Measurements from ENCODE around the gene CCSAP. TPM values are rescaled to one million over a fixed set of nuclear protein-coding genes. Genes with fewer than 3 reads are reported as not detected.
A peak's percentile ranks its signal among the peaks of the same experiment; 100 is the strongest.
"Not testable (repeated sequence)": the region's sequence is repeated elsewhere in the genome, so short reads cannot be mapped to it uniquely, and the experiment has no call there.

Gene CCSAP
- total and polyA plus RNA-seq, 5 experiments from 2014 or later = 1.2 to 9.2 (median 1.5) TPM

- POLR2A ChIA-PET, H3K4me1 Mint-ChIP-seq, H3K36me3 Mint-ChIP-seq, ATAC-seq, H3K4me3 Mint-ChIP-seq, DNase-seq, H3K9me3 Mint-ChIP-seq, H3K27ac Mint-ChIP-seq: not testable (repeated sequence)
- peaks cover 0 to 11% (median 6%) of the 10 kb centered on the region in 5 donors for H3K27me3 Mint-ChIP-seq
Observed at GRCh38 chr1:229378035-229378434, 35.2 kb upstream of the CCSAP start.

- H3K4me1 Mint-ChIP-seq = no peaks in the 10 kb centered on the region
- no peak overlapping the region for H3K27ac Mint-ChIP-seq
- H3K27me3 Mint-ChIP-seq = peaks cover 0 to 9% (median 6%) of the 10 kb centered on the region in 5 donors
- POLR2A ChIA-PET = no interaction called here
- no peak overlapping the region for H3K4me3 Mint-ChIP-seq
- ATAC-seq (no peak), DNase-seq (no peak)
- H3K36me3 Mint-ChIP-seq = no peaks in the 10 kb centered on the region
- no peaks in the 10 kb centered on the region for H3K9me3 Mint-ChIP-seq
Observed at GRCh38 chr1:229377429-229377828, 34.6 kb upstream of the CCSAP start.

- POLR2A ChIA-PET = no interaction called here
- Mint-ChIP-seq H3K9me3 (no peaks in the 10 kb centered on the region), H3K36me3 (no peaks in the 10 kb centered on the region), H3K4me3 (no peak overlapping the region), H3K4me1 (no peaks in the 10 kb centered on the region), H3K27me3 (peaks cover 5 to 13% (median 7%) of the 10 kb centered on the region in 5 donors), H3K27ac (no peak overlapping the region)
- no peak for DNase-seq
- no peak for ATAC-seq
Observed at GRCh38 chr1:229376521-229376920, 33.7 kb upstream of the CCSAP start.

- POLR2A ChIA-PET = no interaction called here
- Mint-ChIP-seq H3K4me3 (no peak overlapping the region), H3K27ac (no peak overlapping the region), H3K27me3 (peaks cover 6 to 21% (median 12%) of the 10 kb centered on the region in 5 donors), H3K4me1 (peaks cover 0 to 7% (median 0%) of the 10 kb centered on the region in 4 donors), H3K9me3 (no peaks in the 10 kb centered on the region), H3K36me3 (no peaks in the 10 kb centered on the region)
- ATAC-seq = no peak
- no peak for DNase-seq
Observed at GRCh38 chr1:229374485-229374884, 31.6 kb upstream of the CCSAP start.

- DNase-seq (no peak), ATAC-seq (no peak)
- Mint-ChIP-seq H3K9me3 (no peaks in the 10 kb centered on the region), H3K27me3 (peaks cover 6 to 21% (median 11%) of the 10 kb centered on the region in 5 donors), H3K4me1 (peaks cover 0 to 7% (median 0%) of the 10 kb centered on the region in 4 donors), H3K27ac (no peak overlapping the region), H3K4me3 (no peak overlapping the region), H3K36me3 (no peaks in the 10 kb centered on the region)
- POLR2A ChIA-PET = no interaction called here
Observed at GRCh38 chr1:229373395-229373794, 30.5 kb upstream of the CCSAP start.

GRCh38 chr1:229372251-229372650 is 29.4 kb upstream of the CCSAP start:
- Mint-ChIP-seq H3K36me3 (no peaks in the 10 kb centered on the region), H3K27me3 (peaks cover 6 to 21% (median 13%) of the 10 kb centered on the region in 5 donors), H3K4me3 (no peak overlapping the region), H3K27ac (no peak overlapping the region), H3K4me1 (peaks cover 0 to 7% (median 0%) of the 10 kb centered on the region in 4 donors), H3K9me3 (no peaks in the 10 kb centered on the region)
- ATAC-seq (no peak), DNase-seq (no peak)
- POLR2A ChIA-PET = no interaction called here

GRCh38 chr1:229371624-229372023 is 28.8 kb upstream of the CCSAP start:
- Mint-ChIP-seq H3K27ac (no peak overlapping the region), H3K4me1 (peaks cover 0 to 7% (median 0%) of the 10 kb centered on the region in 4 donors), H3K4me3 (no peak overlapping the region), H3K9me3 (no peaks in the 10 kb centered on the region), H3K36me3 (no peaks in the 10 kb centered on the region), H3K27me3 (peaks cover 6 to 21% (median 13%) of the 10 kb centered on the region in 5 donors)
- no peak for DNase-seq
- POLR2A ChIA-PET = no interaction called here
- ATAC-seq = no peak

GRCh38 chr1:229370601-229371021 is 27.8 kb upstream of the CCSAP start:
- Mint-ChIP-seq H3K4me1 (peaks cover 0 to 7% (median 0%) of the 10 kb centered on the region in 4 donors), H3K27me3 (peaks cover 8 to 31% (median 19%) of the 10 kb centered on the region in 5 donors), H3K9me3 (peaks cover 0 to 6% (median 0%) of the 10 kb centered on the region in 9 donors), H3K27ac (peak overlapping the region in 1 of 10 donors; percentile 38), H3K36me3 (no peaks in the 10 kb centered on the region), H3K4me3 (no peak overlapping the region)
- POLR2A ChIA-PET = no interaction called here
- DNase-seq (no peak), ATAC-seq (no peak)

GRCh38 chr1:229368347-229368746 is 25.5 kb upstream of the CCSAP start:
- no peak overlapping the region for H3K27ac Mint-ChIP-seq
- POLR2A ChIA-PET = no interaction called here
- H3K36me3 Mint-ChIP-seq = no peaks in the 10 kb centered on the region
- peaks cover 0 to 7% (median 1%) of the 10 kb centered on the region in 4 donors for H3K4me1 Mint-ChIP-seq
- peaks cover 18 to 53% (median 24%) of the 10 kb centered on the region in 5 donors for H3K27me3 Mint-ChIP-seq
- H3K4me3 Mint-ChIP-seq = no peak overlapping the region
- ATAC-seq (no peak), DNase-seq (no peak)
- H3K9me3 Mint-ChIP-seq = peaks cover 0 to 7% (median 0%) of the 10 kb centered on the region in 9 donors

- DNase-seq (no peak), ATAC-seq (no peak)
- Mint-ChIP-seq H3K27ac (no peak overlapping the region), H3K36me3 (no peaks in the 10 kb centered on the region), H3K4me1 (peaks cover 0 to 4% (median 1%) of the 10 kb centered on the region in 4 donors), H3K9me3 (peaks cover 0 to 7% (median 0%) of the 10 kb centered on the region in 9 donors), H3K4me3 (no peak overlapping the region), H3K27me3 (peaks cover 16 to 41% (median 28%) of the 10 kb centered on the region in 5 donors)
- POLR2A ChIA-PET = no interaction called here
Observed at GRCh38 chr1:229365569-229365968, 22.7 kb upstream of the CCSAP start.

GRCh38 chr1:229364207-229365065 is 21.6 kb upstream of the CCSAP start:
- H3K27ac Mint-ChIP-seq = no peak overlapping the region
- no peak overlapping the region for H3K4me3 Mint-ChIP-seq
- peaks cover 0 to 2% (median 0%) of the 10 kb centered on the region in 4 donors for H3K4me1 Mint-ChIP-seq
- POLR2A ChIA-PET = no interaction called here
- peaks cover 0 to 7% (median 0%) of the 10 kb centered on the region in 9 donors for H3K9me3 Mint-ChIP-seq
- ATAC-seq = no peak
- no peak for DNase-seq
- peaks cover 0 to 1% (median 0%) of the 10 kb centered on the region in 3 donors for H3K36me3 Mint-ChIP-seq
- peaks cover 23 to 48% (median 33%) of the 10 kb centered on the region in 5 donors for H3K27me3 Mint-ChIP-seq

GRCh38 chr1:229363723-229364122 is 20.9 kb upstream of the CCSAP start:
- Mint-ChIP-seq H3K4me3 (no peak overlapping the region), H3K27ac (no peak overlapping the region), H3K36me3 (peaks cover 0 to 1% (median 0%) of the 10 kb centered on the region in 3 donors), H3K27me3 (peaks cover 29 to 54% (median 34%) of the 10 kb centered on the region in 5 donors), H3K4me1 (peaks cover 0 to 2% (median 0%) of the 10 kb centered on the region in 4 donors), H3K9me3 (peaks cover 0 to 7% (median 0%) of the 10 kb centered on the region in 9 donors)
- ATAC-seq (no peak), DNase-seq (no peak)
- POLR2A ChIA-PET = no interaction called here

- ATAC-seq (no peak), DNase-seq (no peak)
- Mint-ChIP-seq H3K4me3 (no peak overlapping the region), H3K9me3 (peaks cover 0 to 18% (median 4%) of the 10 kb centered on the region in 9 donors), H3K4me1 (peaks cover 0 to 2% (median 0%) of the 10 kb centered on the region in 4 donors), H3K36me3 (peaks cover 0 to 8% (median 6%) of the 10 kb centered on the region in 3 donors), H3K27me3 (peaks cover 28 to 65% (median 45%) of the 10 kb centered on the region in 5 donors), H3K27ac (peak overlapping the region in 1 of 10 donors; percentile 50)
- POLR2A ChIA-PET = no interaction called here
Observed at GRCh38 chr1:229360420-229360819, 17.6 kb upstream of the CCSAP start.

All from naive thymus-derived CD8-positive, alpha-beta T cell (primary cell).